NB4 (cell line): ENCODE data around the gene RASSF7.

Experiments
- MYC ChIP-seq: IDR thresholded peaks from 2 replicates; pipeline ENCODE4 v1.6.1; 2011; ENCODE audit warnings: low read depth, low read length
- POLR2A ChIP-seq: IDR thresholded peaks from 2 replicates; pipeline ENCODE4 v1.6.1; 2011; ENCODE audit warnings: mild to moderate bottlenecking; ENCODE audit not compliant: insufficient read length; ENCODE audit errors: extremely low read depth
- TF ChIP-seq, protein P1 (sequence below): IDR thresholded peaks from one replicate; pipeline ENCODE4 v1.5.1; 2012; ENCODE audit warnings: low read depth, low read length

DNA sequence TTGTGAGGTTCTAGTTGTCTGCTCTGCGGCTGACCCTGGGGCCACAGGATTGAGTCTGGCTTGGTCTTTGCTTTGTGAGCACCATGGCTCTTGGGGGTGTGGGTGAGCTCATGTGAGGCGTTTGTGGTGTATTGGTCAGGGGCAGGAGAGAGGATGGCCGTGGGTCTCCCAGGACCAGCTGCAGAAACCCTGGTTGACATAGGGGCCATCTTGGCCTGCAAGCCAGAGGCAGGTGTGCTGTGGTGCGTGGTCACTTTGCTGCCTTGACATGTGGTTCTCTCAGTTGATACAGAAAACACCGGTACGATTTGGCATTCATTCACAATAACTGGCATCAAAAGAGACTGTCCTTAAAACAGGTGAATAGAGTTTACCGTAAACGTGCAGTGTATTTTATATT is 26.8 kb downstream of the RASSF7 start:
- TF ChIP-seq, protein P1, sequence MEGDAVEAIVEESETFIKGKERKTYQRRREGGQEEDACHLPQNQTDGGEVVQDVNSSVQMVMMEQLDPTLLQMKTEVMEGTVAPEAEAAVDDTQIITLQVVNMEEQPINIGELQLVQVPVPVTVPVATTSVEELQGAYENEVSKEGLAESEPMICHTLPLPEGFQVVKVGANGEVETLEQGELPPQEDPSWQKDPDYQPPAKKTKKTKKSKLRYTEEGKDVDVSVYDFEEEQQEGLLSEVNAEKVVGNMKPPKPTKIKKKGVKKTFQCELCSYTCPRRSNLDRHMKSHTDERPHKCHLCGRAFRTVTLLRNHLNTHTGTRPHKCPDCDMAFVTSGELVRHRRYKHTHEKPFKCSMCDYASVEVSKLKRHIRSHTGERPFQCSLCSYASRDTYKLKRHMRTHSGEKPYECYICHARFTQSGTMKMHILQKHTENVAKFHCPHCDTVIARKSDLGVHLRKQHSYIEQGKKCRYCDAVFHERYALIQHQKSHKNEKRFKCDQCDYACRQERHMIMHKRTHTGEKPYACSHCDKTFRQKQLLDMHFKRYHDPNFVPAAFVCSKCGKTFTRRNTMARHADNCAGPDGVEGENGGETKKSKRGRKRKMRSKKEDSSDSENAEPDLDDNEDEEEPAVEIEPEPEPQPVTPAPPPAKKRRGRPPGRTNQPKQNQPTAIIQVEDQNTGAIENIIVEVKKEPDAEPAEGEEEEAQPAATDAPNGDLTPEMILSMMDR, result no peak
- TF ChIP-seq POLR2A, result no peak
- TF ChIP-seq MYC, result no peak
